Measurements from ENCODE around the gene SUSD6.
A peak's percentile ranks its signal among the peaks of the same experiment; 100 is the strongest.

GRCh38 chr14:69611172-69612013 is at the start of gene SUSD6:
- TF ChIP-seq CTCF (IDR thresholded peaks at IDR 0.05 in 4 of 5, conservative IDR thresholded peaks at IDR 0.05 in 1 of 5): no peak
- peak; percentile 78 to 83 for TF ChIP-seq POLR2A (IDR thresholded peaks at IDR 0.05)
